ENCODE data around the gene LENG9. TPM values are rescaled to one million over a fixed set of nuclear protein-coding genes. Genes with fewer than 3 reads are reported as not detected.

The LENG9 gene
- total RNA-seq: 1 to 10 TPM; 4.2 to 9.6 (median 6.7) TPM

DNA sequence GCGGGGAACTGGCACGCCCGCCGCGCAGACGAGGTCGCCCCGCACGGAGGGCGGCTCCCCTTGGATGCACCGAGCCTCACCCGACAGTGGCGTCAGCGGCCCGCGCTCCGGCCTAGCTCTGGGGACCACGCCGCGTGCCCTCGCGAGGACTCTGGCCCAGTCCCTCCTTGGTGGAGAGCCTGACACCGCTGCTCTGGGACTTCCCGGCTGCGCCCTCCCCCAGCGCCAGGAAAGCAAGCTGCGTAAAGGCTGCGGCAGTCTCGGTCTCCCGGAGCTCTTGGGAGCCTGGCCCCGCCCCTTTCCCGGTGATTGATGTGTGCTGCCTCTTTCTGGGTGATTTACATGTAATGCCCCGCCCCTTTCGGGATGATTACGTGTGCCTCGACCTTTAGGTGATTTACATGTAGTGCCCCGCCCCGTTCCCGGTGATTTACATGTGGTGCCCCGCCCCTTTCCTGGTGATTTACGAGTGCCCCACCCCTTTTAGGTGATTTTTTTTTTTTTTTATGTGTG is at the start of gene LENG9:
Gene LENG9, minus strand, starts transcription at position 248 of the 513 bp plus-strand sequence. CDS start 252 bp downstream, outside the sequence.
- TF ChIP-seq, protein P1, sequence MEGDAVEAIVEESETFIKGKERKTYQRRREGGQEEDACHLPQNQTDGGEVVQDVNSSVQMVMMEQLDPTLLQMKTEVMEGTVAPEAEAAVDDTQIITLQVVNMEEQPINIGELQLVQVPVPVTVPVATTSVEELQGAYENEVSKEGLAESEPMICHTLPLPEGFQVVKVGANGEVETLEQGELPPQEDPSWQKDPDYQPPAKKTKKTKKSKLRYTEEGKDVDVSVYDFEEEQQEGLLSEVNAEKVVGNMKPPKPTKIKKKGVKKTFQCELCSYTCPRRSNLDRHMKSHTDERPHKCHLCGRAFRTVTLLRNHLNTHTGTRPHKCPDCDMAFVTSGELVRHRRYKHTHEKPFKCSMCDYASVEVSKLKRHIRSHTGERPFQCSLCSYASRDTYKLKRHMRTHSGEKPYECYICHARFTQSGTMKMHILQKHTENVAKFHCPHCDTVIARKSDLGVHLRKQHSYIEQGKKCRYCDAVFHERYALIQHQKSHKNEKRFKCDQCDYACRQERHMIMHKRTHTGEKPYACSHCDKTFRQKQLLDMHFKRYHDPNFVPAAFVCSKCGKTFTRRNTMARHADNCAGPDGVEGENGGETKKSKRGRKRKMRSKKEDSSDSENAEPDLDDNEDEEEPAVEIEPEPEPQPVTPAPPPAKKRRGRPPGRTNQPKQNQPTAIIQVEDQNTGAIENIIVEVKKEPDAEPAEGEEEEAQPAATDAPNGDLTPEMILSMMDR (IDR thresholded peaks at IDR 0.05; ENCODE audit: low read depth): no peak

GRCh38 chr19:54507824-54508223 is 44.2 kb upstream of the LENG9 start:
- TF ChIP-seq, protein P1 (IDR thresholded peaks at IDR 0.05; ENCODE audit: low read depth): no peak

DNA sequence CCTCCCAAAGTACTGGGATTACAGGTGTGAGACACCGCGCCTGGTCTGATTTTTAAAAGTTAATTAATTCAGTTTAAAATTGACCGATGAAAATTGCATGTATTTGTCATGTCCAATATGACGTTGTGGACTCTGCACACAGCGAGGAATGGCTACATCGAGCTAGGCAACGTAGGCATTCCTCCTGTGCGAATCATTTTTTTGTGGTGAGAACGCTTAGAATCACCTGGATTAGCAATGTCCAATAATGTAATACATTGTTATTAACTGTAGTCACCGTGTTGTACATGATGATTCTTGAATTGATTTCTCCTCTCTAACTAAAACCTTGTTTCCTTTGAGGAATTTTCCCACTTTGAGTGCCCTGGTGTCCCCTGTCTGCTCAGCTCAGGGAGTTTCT is 42.5 kb upstream of the LENG9 start:
- TF ChIP-seq, protein P1 (IDR thresholded peaks at IDR 0.05; ENCODE audit: low read depth): no peak

DNA sequence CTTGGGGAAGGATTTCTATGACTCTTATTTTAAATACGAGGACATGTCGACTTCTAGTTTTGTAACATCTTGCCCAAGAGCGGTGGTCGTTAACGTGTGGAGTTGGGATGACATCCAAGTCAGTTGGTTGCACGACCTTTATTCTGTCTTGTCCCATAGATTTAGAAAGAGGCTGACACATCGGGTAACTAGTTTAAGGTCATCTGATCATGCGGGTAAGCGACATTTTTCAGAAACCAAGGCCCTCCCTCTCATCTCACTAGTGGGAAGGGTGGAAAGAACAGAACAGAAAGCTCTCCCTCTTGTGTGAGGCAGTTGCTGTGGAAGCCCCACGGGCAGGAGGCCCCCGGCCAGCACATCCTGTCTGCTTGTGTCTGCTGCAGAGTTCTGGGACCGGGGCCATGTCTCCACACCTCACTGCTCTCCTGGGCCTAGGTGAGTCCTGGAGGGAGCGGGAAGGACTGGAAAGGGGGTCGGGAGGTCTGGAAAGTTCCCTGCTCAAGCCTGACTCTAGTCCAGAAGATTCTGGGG is 39.0 kb upstream of the LENG9 start, which contains the start of gene LAIR2:
Gene LAIR2, plus strand, starts transcription at position 314 of the 531 bp plus-strand sequence. Its CDS starts 88 bp downstream, at position 402.
- TF ChIP-seq, protein P1 (IDR thresholded peaks at IDR 0.05; ENCODE audit: low read depth): no peak

GRCh38 chr19:54493967-54494585 is 30.5 kb upstream of the LENG9 start:
- TF ChIP-seq, protein P1 (IDR thresholded peaks at IDR 0.05; ENCODE audit: low read depth): no peak

GRCh38 chr19:54492568-54492967 is 29.0 kb upstream of the LENG9 start:
- TF ChIP-seq, protein P1 (IDR thresholded peaks at IDR 0.05; ENCODE audit: low read depth): no peak

GRCh38 chr19:54489766-54490165 is 26.2 kb upstream of the LENG9 start:
- TF ChIP-seq, protein P1 (IDR thresholded peaks at IDR 0.05; ENCODE audit: low read depth): no peak
